Breast epithelium (tissue), 4 donors: ENCODE measurements around the gene CHST7. TPM values are rescaled to one million over a fixed set of nuclear protein-coding genes. Genes with fewer than 3 reads are reported as not detected.

ENCODE experiments used
- DNase-seq, 2 donors: peaks; one replicate each; pipeline ENCODE4 v3.0.0-alpha.2; 2019; ENCODE audit warnings: low spot score in 2 of 2
- H3K27ac ChIP-seq, 2 donors: fragments of 200-600 bp; sonication (generic) in 1 of 2; one replicate each; pipeline ENCODE4 v1.5.1; 2016 to 2019; ENCODE audit warnings: mild to moderate bottlenecking in 1 of 2
- H3K27me3 ChIP-seq, 2 donors: fragments of 200-600 bp; sonication (generic) in 1 of 2; one replicate each; pipeline versions ENCODE4 v1.5.1 to v1.6.0; 2017 to 2019; ENCODE audit warnings: control low read depth in 1 of 2, mild to moderate bottlenecking in 1 of 2
- H3K36me3 ChIP-seq: fragments of 200-600 bp; one replicate; pipeline ENCODE4 v1.5.1; 2019
- H3K4me1 ChIP-seq, 2 donors: fragments of 200-600 bp; sonication (generic); one replicate each; pipeline ENCODE4 v1.5.1; 2016 to 2019; ENCODE audit warnings: control low read depth in 1 of 2
- H3K4me3 ChIP-seq, 3 donors: fragments of 200-600 bp; sonication (generic); 1 replicate in 2 of 3; 2 replicates in 1 of 3; pipeline ENCODE4 v1.5.1; 2016 to 2019; ENCODE audit warnings: mild to moderate bottlenecking in 3 of 3, moderate library complexity in 2 of 3
- H3K9me3 ChIP-seq, 2 donors: fragments of 200-600 bp; sonication (generic) in 1 of 2; one replicate each; pipeline ENCODE4 v1.5.1; 2016 to 2019; ENCODE audit warnings: control low read depth in 1 of 2
- POLR2A ChIP-seq: fragments of 450-650 bp; IDR thresholded peaks from one replicate; pipeline ENCODE4 v1.6.1; 2016; ENCODE audit warnings: antibody characterized with exemption, mild to moderate bottlenecking, moderate library complexity
- POLR2AphosphoS5 ChIP-seq, 3 donors: sonication (generic); formaldehyde crosslinking; IDR thresholded peaks; one replicate each; pipeline ENCODE4 v1.6.1; 2017; ENCODE audit warnings: antibody characterized with exemption in 3 of 3
- intact Hi-C: fragments of 100-400 bp; cut with DNase I; formaldehyde crosslinking; loops from one replicate; pipeline ENCODE4 v1.15.1; 2023; ENCODE audit warnings: low total_unique reads
- total RNA-seq, 3 donors: library from RNA; depleted of rRNA; stranded (reverse); fragments of >200 nt; gene quantifications; one replicate each; pipeline ENCODE4 v1.1.0, GENCODE V29; 2016
- TF ChIP-seq, protein P1 (sequence below), 3 donors: fragments of 450-650 bp; IDR thresholded peaks; one replicate each; pipeline ENCODE4 v1.5.1; 2016 to 2017; ENCODE audit warnings: antibody characterized with exemption in 3 of 3, mild to moderate bottlenecking in 3 of 3, moderate library complexity in 3 of 3

The CHST7 gene
- total RNA-seq, 3 donors from 2014 or later = 7.5 to 81.6 (median 10.8) TPM

DNA sequence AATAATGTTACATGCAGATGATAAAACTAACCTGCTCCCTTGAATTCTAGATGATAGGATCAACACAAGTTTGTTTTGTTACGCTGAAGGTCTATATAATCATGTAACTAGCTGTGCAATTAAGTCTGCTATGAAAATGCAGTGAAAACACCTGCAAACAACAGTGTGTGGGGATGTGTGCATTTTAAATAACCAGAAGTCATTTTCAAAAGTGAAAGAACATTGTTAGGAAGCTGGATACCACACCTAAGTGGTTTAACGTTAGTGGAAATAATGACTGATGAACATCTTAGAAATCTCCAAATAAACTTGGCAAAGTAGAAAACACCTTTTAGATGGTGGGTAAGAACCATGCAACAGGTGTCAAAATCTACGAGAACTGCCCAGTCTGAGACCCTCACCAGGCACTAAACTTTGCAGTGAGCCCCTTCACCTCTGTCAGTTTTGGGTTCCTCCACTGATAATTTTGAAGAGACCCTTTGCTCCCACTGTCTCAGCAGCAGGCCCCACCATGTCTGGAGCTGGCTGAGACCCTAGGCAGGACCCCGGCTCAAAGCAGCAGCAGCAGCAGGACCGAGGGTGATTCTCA is 36.6 kb downstream of the CHST7 start:
- intact Hi-C loops = no loop called here
- Histone ChIP-seq H3K27ac (no peak overlapping the region), H3K4me1 (no peaks in the 10 kb centered on the region), H3K9me3 (no peaks in the 10 kb centered on the region), H3K36me3 (no peaks in the 10 kb centered on the region), H3K4me3 (no peak overlapping the region), H3K27me3 (peaks cover 0 to 26% of the 10 kb centered on the region in 2 donors)
- no peak for DNase-seq
- TF ChIP-seq, protein P1, sequence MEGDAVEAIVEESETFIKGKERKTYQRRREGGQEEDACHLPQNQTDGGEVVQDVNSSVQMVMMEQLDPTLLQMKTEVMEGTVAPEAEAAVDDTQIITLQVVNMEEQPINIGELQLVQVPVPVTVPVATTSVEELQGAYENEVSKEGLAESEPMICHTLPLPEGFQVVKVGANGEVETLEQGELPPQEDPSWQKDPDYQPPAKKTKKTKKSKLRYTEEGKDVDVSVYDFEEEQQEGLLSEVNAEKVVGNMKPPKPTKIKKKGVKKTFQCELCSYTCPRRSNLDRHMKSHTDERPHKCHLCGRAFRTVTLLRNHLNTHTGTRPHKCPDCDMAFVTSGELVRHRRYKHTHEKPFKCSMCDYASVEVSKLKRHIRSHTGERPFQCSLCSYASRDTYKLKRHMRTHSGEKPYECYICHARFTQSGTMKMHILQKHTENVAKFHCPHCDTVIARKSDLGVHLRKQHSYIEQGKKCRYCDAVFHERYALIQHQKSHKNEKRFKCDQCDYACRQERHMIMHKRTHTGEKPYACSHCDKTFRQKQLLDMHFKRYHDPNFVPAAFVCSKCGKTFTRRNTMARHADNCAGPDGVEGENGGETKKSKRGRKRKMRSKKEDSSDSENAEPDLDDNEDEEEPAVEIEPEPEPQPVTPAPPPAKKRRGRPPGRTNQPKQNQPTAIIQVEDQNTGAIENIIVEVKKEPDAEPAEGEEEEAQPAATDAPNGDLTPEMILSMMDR (IDR thresholded peaks at IDR 0.05) = no peak
- TF ChIP-seq POLR2AphosphoS5 (IDR thresholded peaks at IDR 0.05) (no peak), POLR2A (no peak)

DNA sequence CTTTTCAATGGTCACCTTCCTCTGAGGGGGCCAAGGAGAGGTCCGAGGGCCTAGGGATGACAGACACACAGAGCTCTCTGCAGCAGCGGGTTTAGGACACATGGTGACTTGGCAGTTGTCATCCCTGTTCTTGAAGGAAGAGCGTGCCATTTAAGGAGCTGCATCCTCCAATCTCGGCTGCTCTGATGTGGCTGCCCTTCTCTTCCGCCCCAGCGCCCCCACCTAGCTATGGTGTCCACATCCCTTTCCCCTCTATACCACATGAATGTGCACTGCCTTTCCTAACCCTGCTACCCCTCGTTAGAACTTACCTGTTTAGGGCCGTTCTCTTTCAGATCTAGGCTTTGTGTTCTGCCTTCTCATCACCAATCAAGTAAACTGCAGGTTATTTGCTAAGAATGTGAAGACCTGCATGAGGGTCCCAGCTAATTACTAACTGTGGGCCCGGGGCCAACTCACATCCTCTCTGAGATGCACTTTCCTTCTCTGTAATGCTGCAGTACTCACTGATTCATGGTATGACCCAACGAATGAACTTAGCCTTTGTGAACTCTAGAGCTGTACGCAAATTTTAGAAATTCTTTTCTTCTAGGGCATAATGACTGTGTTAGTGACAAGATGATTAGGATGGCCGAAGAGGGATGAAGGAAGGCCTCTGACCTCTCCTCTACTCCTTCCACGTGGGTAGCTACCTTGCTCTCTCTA is 38.2 kb downstream of the CHST7 start:
- intact Hi-C loops = no loop called here
- H3K4me3 ChIP-seq = no peak overlapping the region
- H3K9me3 ChIP-seq = no peaks in the 10 kb centered on the region
- TF ChIP-seq, protein P1 (IDR thresholded peaks at IDR 0.05) = no peak
- TF ChIP-seq POLR2A (no peak), POLR2AphosphoS5 (IDR thresholded peaks at IDR 0.05) (no peak)
- no peaks in the 10 kb centered on the region for H3K4me1 ChIP-seq
- DNase-seq = no peak
- H3K36me3 ChIP-seq = no peaks in the 10 kb centered on the region
- peaks cover 0 to 22% of the 10 kb centered on the region in 2 donors for H3K27me3 ChIP-seq
- H3K27ac ChIP-seq = no peak overlapping the region

DNA sequence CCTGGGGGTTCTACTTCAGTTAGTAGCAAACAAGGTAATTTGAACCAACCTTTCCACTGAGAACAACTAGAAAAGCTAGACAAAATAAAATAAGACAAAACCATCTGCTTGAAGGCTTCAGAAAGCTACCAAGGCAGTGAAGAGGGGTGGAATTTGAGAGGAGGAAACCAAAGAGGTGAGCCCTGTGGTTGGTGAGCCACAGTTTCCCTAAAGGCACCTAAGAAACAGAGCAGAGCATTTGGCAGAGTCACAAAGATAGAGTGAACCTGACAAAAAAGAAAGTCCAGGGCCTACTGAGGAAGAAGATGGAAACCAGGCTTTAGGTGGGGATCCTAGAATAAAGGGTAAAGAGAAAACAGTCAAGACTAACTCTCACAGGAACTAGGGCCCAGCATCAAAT is 44.3 kb downstream of the CHST7 start:
- H3K4me3 ChIP-seq = no peak overlapping the region
- DNase-seq = no peak
- peaks cover 0 to 3% of the 10 kb centered on the region in 2 donors for H3K27me3 ChIP-seq
- TF ChIP-seq, protein P1 (IDR thresholded peaks at IDR 0.05) = no peak
- no peak for TF ChIP-seq POLR2A
- TF ChIP-seq POLR2AphosphoS5 (IDR thresholded peaks at IDR 0.05) = no peak
- peaks cover 0 to 6% of the 10 kb centered on the region in 2 donors for H3K9me3 ChIP-seq
- H3K27ac ChIP-seq = no peak overlapping the region
- intact Hi-C loops = no loop called here
- H3K36me3 ChIP-seq = no peaks in the 10 kb centered on the region
- no peaks in the 10 kb centered on the region for H3K4me1 ChIP-seq

DNA sequence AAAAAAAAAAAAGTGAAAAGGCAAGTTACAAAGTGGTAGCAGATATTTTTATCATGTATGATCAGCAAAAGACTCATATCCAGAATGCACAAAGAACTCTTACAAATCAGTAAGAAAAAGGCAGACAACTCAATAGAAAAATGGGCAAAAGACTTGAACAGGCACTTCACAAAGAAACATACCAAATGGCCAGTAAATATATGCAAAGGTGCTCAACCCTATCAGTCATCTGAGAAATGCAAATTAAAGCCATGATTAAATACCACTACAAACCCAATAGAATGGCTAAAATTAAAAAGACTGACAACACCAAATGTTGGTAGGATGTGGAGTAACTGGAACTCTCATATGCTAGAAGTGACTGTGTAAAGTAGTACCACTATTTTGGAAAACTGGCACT is 45.4 kb downstream of the CHST7 start:
- Histone ChIP-seq H3K4me3 (no peak overlapping the region), H3K27me3 (peaks cover 0 to 10% of the 10 kb centered on the region in 2 donors), H3K9me3 (peaks cover 0 to 6% of the 10 kb centered on the region in 2 donors), H3K36me3 (no peaks in the 10 kb centered on the region), H3K4me1 (no peaks in the 10 kb centered on the region), H3K27ac (no peak overlapping the region)
- intact Hi-C loops = no loop called here
- no peak for DNase-seq
- no peak for TF ChIP-seq POLR2A
- TF ChIP-seq POLR2AphosphoS5 (IDR thresholded peaks at IDR 0.05) = no peak
- TF ChIP-seq, protein P1 (IDR thresholded peaks at IDR 0.05) = no peak

DNA sequence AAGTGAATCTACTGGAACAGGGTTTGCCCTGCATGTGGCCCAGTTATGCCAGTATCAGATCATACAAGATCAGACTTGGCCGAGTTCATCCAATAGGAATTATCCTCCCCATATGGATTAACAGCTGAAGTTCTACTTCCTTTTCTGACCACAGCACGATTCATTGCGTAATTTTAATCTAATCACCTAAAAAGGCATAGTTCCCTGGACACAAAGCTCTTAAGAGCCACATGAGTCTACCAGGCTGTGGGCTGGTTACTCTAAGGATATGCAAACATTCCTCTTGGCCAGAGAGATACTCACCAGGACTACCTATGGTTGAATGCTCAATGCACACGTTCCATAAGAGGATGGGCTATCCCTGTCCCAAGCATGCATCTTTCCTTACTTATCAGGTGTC is 46.9 kb downstream of the CHST7 start:
- Histone ChIP-seq H3K27ac (no peak overlapping the region), H3K4me3 (no peak overlapping the region), H3K36me3 (no peaks in the 10 kb centered on the region), H3K4me1 (no peaks in the 10 kb centered on the region), H3K27me3 (peaks cover 0 to 10% of the 10 kb centered on the region in 2 donors), H3K9me3 (peaks cover 0 to 6% of the 10 kb centered on the region in 2 donors)
- TF ChIP-seq POLR2A (no peak), POLR2AphosphoS5 (IDR thresholded peaks at IDR 0.05) (no peak)
- TF ChIP-seq, protein P1 (IDR thresholded peaks at IDR 0.05) = no peak
- intact Hi-C loops = no loop called here
- DNase-seq = no peak
